Measurements from ENCODE around the gene F7. TPM values are rescaled to one million over a fixed set of nuclear protein-coding genes. Genes with fewer than 3 reads are reported as not detected.

Gene F7
- total RNA-seq, 1 experiment from 2014 or later: 0.28 TPM

DNA sequence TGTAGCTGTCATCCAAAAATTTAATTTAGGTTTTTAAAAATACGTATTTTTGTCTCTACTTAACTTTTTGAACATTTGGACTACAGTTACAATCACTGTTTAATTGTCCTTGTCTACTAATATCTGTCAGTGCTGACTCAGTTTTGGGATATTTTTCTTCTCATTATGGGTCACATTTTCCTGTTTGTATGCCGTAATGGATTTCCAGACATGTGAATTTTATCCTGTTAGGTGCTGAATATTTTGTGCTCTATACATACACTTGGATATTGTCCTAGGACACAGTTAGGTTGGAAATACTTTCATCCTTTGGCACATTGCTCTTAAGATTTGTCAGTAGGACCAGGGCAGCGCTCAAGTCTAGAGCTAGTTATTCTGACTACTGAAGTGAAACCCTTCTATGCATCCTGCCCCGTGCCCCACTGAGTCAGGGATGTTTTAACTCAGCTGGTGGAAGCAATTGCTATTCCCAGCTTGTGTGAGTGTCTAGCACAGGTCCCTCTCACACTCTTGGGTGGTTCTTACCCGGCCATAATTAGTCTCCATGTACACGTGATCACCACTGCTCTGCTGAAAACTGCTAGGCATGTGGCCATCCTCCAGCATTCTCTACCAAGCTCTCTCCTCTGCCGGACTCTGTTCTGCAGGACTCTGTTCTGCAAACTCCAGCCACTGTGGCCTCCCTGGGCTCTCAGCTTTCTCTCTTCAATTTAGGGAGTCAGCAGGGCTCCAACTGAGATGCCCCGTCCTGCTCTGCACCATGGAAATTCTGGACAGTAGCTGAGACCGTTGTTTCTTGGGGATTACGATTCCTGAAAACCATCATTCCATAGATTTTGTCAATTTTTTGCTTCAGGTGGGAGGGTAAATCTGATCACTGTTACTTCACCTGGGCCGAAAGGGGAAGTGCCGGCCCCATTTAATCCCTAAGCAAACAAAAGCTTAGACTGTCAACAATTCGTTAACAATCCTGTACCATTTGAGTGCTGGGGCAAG lies 64.0 kb downstream of the F7 start:
- no peak overlapping the region for H3K4me3 ChIP-seq (ENCODE audit: insufficient read depth, low read depth, low read length)
- no peak for DNase-seq
- peaks cover 9% of the 10 kb centered on the region for H3K36me3 ChIP-seq (replicated peaks; ENCODE audit: control insufficient read depth, insufficient read depth, low read length)
- no peaks in the 10 kb centered on the region for H3K27me3 ChIP-seq (ENCODE audit: control insufficient read depth, insufficient read depth, low read length)

Other genes with a start within 250 kb of the F7 start
- gene MCF2L, start 136.6 kb upstream of the F7 start, total RNA-seq (2014; rRNA removed; shearing (Covaris generic)): 21.2 and 21.3 TPM in 2 replicates
- 1.3 and 2.1 TPM in 2 replicates for gene F10, start 17.0 kb downstream of the F7 start, total RNA-seq (2014; rRNA removed; shearing (Covaris generic))
- gene PROZ, start 52.9 kb downstream of the F7 start, total RNA-seq (2014; rRNA removed; shearing (Covaris generic)): not detected in 2 replicates
- gene PCID2, start 102.9 kb downstream of the F7 start, total RNA-seq (2014; rRNA removed; shearing (Covaris generic)): 73.6 and 82.1 TPM in 2 replicates
- 109 and 118 TPM in 2 replicates for gene CUL4A, start 103.8 kb downstream of the F7 start, total RNA-seq (2014; rRNA removed; shearing (Covaris generic))
- gene LAMP1, start 191.4 kb downstream of the F7 start, total RNA-seq (2014; rRNA removed; shearing (Covaris generic)): 98.8 and 106 TPM in 2 replicates

Data from H7 (cell line).